Ishikawa (cell line): ENCODE results near the gene YAP1.
A peak's percentile ranks its signal among the peaks of the same experiment; 100 is the strongest.

Experiments
- CEBPB ChIP-seq: IDR thresholded peaks from 2 replicates; pipeline ENCODE4 v1.6.1; 2012
- CREB1 ChIP-seq: IDR thresholded peaks from 2 replicates; pipeline ENCODE4 v1.6.1; 2012; ENCODE audit warnings: low read depth
- EGR1 ChIP-seq: IDR thresholded peaks from 2 replicates; pipeline ENCODE4 v1.6.1; 2012
- EP300 ChIP-seq: IDR thresholded peaks from 2 replicates; pipeline ENCODE4 v1.6.1; 2012; ENCODE audit warnings: borderline replicate concordance
- FOXM1 ChIP-seq: IDR thresholded peaks from 2 replicates; pipeline ENCODE4 v1.6.1; 2012; ENCODE audit warnings: low read depth, borderline replicate concordance
- MAX ChIP-seq: IDR thresholded peaks from 2 replicates; pipeline ENCODE4 v1.6.1; 2012
- NFIC ChIP-seq: IDR thresholded peaks from 2 replicates; pipeline ENCODE4 v1.6.1; 2012
- RAD21 ChIP-seq: IDR thresholded peaks from 2 replicates; pipeline ENCODE4 v1.6.1; 2012; ENCODE audit warnings: low read depth
- REST ChIP-seq: IDR thresholded peaks from 2 replicates; pipeline ENCODE4 v1.6.1; 2012; ENCODE audit warnings: low read depth, mild to moderate bottlenecking
- TAF1 ChIP-seq: IDR thresholded peaks from 2 replicates; pipeline ENCODE4 v1.6.1; 2012; ENCODE audit warnings: low read depth, mild to moderate bottlenecking
- TCF12 ChIP-seq: IDR thresholded peaks from 2 replicates; pipeline ENCODE4 v1.6.1; 2012; ENCODE audit warnings: low read depth
- TEAD4 ChIP-seq: IDR thresholded peaks from 2 replicates; pipeline ENCODE4 v1.6.1; 2012
- USF1 ChIP-seq: IDR thresholded peaks from 2 replicates; pipeline ENCODE4 v1.6.1; 2012
- YY1 ChIP-seq: IDR thresholded peaks from 2 replicates; pipeline ENCODE4 v1.6.1; 2012; ENCODE audit warnings: low read depth
- ZBTB7A ChIP-seq: IDR thresholded peaks from 2 replicates; pipeline ENCODE4 v1.6.1; 2012; ENCODE audit warnings: low read depth

The YAP1 gene

GRCh38 chr11:102220728-102221467 is 110.7 kb downstream of the YAP1 start:
- TF ChIP-seq NFIC (peak; percentile 64; the same call in 1 of the 2 replicates), EP300 (no peak)

DNA sequence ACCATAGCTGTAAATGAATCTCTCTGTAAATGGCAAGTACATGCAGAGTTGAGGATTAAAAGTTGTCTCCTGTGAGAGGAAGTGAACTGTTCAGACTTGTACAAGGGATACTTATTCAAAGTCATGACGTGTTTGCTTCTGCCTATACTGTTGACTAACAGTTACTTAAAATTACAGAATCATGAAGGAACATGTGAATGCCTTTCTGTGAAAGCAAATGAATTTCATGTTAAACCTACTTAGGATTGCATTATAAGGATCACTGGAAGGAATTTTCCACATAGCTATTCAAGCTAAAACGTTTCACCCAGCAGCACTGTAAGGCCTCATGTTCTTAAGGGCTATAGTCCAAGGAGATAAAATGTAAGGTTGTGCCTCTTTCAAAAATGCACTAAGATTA is 113.6 kb downstream of the YAP1 start:
- no peak for TF ChIP-seq USF1
- no peak for TF ChIP-seq CREB1
- TF ChIP-seq CEBPB: no peak
- TF ChIP-seq TCF12: no peak
- no peak for TF ChIP-seq EP300
- TF ChIP-seq MAX: no peak
- TF ChIP-seq NFIC: no peak
- TF ChIP-seq FOXM1: no peak
- TF ChIP-seq EGR1: no peak
- TF ChIP-seq TEAD4: no peak
- no peak for TF ChIP-seq REST
- TF ChIP-seq ZBTB7A: no peak

DNA sequence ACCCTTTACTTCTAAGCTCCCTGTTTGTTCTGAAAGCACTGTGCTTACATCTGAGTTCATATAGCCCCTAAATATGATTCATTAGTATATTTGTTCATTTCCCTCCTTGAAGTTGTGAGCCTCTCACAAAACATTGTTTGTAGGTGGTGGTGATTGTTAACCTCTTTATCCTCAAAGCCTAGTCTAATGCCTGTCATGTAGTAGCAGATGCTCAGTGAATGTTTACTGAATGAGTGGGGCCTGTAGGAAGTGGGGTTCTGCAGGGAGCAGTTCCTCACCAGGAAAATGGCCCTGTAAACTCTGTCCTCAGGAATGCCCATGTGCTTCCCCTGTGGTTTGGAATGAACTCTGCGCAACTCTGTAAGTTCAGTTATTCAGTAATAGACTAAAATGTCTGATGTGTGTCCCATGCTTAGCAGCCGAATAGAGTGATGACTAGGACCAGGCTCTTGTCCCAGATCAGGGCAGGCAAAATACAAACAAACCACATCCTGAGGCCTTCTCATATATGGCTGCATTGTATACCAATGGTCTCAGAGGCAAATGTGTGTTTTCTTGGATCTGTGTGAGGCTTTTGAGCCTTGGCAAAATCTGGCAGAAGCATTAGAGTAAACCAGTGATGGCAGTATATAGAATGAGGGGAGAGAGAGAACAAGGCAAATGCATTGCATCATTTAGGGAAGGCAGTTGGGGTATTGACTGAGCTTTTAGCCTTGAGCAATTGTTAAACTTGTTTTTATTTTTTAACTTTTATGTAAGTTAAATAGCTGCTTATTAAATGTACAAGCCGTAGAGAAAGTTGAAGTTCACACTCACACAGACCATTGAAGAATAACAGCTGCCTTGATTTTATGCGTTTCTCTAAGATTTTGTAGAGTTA is 115.7 kb downstream of the YAP1 start:
- TF ChIP-seq EGR1 (no peak), FOXM1 (no peak), MAX (no peak), YY1 (no peak), ZBTB7A (no peak), RAD21 (no peak), EP300 (no peak), CREB1 (no peak), NFIC (no peak), CEBPB (no peak), TEAD4 (no peak), TCF12 (no peak), TAF1 (no peak), REST (no peak), USF1 (no peak)

GRCh38 chr11:102226702-102227490 is 116.6 kb downstream of the YAP1 start:
- TF ChIP-seq ZBTB7A (no peak), USF1 (no peak), NFIC (no peak), FOXM1 (no peak), CREB1 (no peak), TEAD4 (no peak), RAD21 (no peak), EGR1 (no peak), EP300 (no peak), TAF1 (no peak), YY1 (no peak), MAX (no peak), CEBPB (no peak), TCF12 (no peak), REST (no peak)
